Measurements from ENCODE around the gene C1QC. TPM values are rescaled to one million over a fixed set of nuclear protein-coding genes. Genes with fewer than 3 reads are reported as not detected.

C1QC gene
- not detected in 2 replicates for total RNA-seq (2014; rRNA removed; shearing (Covaris generic))

GRCh38 chr1:22643381-22643780, at the start of gene C1QC:
Gene C1QC (plus strand): TSS chr1:22643633. CDS start chr1:22644024, 391 bp downstream.
- DNase-seq (ENCODE audit: low read depth), result no peak

GRCh38 chr1:22594396-22594795, 49.0 kb upstream of the C1QC start:
- no peak for DNase-seq (ENCODE audit: low read depth)

- DNase-seq (ENCODE audit: low read depth), result no peak
These were observed 48.3 kb upstream of the C1QC start for GRCh38 chr1:22595108-22595507.

GRCh38 chr1:22597301-22597965, 46.0 kb upstream of the C1QC start:
- DNase-seq (ENCODE audit: low read depth), result no peak

GRCh38 chr1:22597996-22598395, 45.4 kb upstream of the C1QC start:
- no peak for DNase-seq (ENCODE audit: low read depth)

- DNase-seq (ENCODE audit: low read depth), result no peak
These were observed 44.7 kb upstream of the C1QC start for GRCh38 chr1:22598736-22599135.

- peak; percentile 4 for DNase-seq (ENCODE audit: low read depth)
These were observed 43.2 kb upstream of the C1QC start for GRCh38 chr1:22600071-22600816.

GRCh38 chr1:22600817-22601605, 42.4 kb upstream of the C1QC start:
- no peak for DNase-seq (ENCODE audit: low read depth)

GRCh38 chr1:22601610-22602009, 41.8 kb upstream of the C1QC start:
- no peak for DNase-seq (ENCODE audit: low read depth)

- no peak for DNase-seq (ENCODE audit: low read depth)
These were observed 41.2 kb upstream of the C1QC start for GRCh38 chr1:22602060-22602740.

GRCh38 chr1:22606161-22606560, 37.3 kb upstream of the C1QC start:
- no peak for DNase-seq (ENCODE audit: low read depth)

GRCh38 chr1:22607154-22607553, 36.3 kb upstream of the C1QC start:
- DNase-seq (ENCODE audit: low read depth), result no peak

GRCh38 chr1:22608361-22608760, 35.1 kb upstream of the C1QC start:
- no peak for DNase-seq (ENCODE audit: low read depth)

GRCh38 chr1:22609291-22609690, 34.1 kb upstream of the C1QC start:
- no peak for DNase-seq (ENCODE audit: low read depth)

- DNase-seq (ENCODE audit: low read depth), result peak; percentile 55
These were observed 31.9 kb upstream of the C1QC start for GRCh38 chr1:22611530-22611947.

GRCh38 chr1:22612671-22613571, 30.5 kb upstream of the C1QC start:
- no peak for DNase-seq (ENCODE audit: low read depth)

GRCh38 chr1:22613572-22613918, 29.9 kb upstream of the C1QC start:
- DNase-seq (ENCODE audit: low read depth), result no peak

- DNase-seq (ENCODE audit: low read depth), result no peak
These were observed 29.5 kb upstream of the C1QC start for GRCh38 chr1:22613951-22614350.

- DNase-seq (ENCODE audit: low read depth), result no peak
These were observed 27.5 kb upstream of the C1QC start for GRCh38 chr1:22615886-22616285.

- DNase-seq (ENCODE audit: low read depth), result no peak
These were observed 26.9 kb upstream of the C1QC start for GRCh38 chr1:22616571-22616970.

- no peak for DNase-seq (ENCODE audit: low read depth)
These were observed 25.4 kb upstream of the C1QC start for GRCh38 chr1:22618056-22618455.
